Measurements from ENCODE around the gene ADCY3.

Gene ADCY3

GRCh38 chr2:24797644-24798043 is 122.4 kb downstream of the ADCY3 start:
- Histone ChIP-seq H3K27me3 (no peaks in the 10 kb centered on the region), H3K4me1 (no peaks in the 10 kb centered on the region), H3K36me3 (peaks cover 54% of the 10 kb centered on the region), H3K9me3 (no peaks in the 10 kb centered on the region; the same call in 1 of the 2 replicates), H3K4me3 (ENCODE audit: low read depth, low read length) (no peak overlapping the region)
- no peak for DNase-seq
- TF ChIP-seq CTCF (IDR thresholded peaks at IDR 0.05; ENCODE audit: low read depth, low read length), result no peak

GRCh38 chr2:24793761-24794435 is 126.1 kb downstream of the ADCY3 start:
- no peaks in the 10 kb centered on the region for H3K27me3 ChIP-seq
- peak overlapping the region; percentile 83 for H3K4me3 ChIP-seq (ENCODE audit: low read depth, low read length)
- no peak for TF ChIP-seq CTCF (IDR thresholded peaks at IDR 0.05; ENCODE audit: low read depth, low read length)
- no peaks in the 10 kb centered on the region for H3K9me3 ChIP-seq
- peak; percentile 65 for DNase-seq
- H3K4me1 ChIP-seq, result no peaks in the 10 kb centered on the region
- peaks cover 33% of the 10 kb centered on the region for H3K36me3 ChIP-seq

- no peaks in the 10 kb centered on the region for H3K4me1 ChIP-seq
- DNase-seq, result peak; percentile 98
- peak within 1 kb of the TSS; percentile 83 for H3K4me3 ChIP-seq (ENCODE audit: low read depth, low read length)
- H3K36me3 ChIP-seq, result peaks cover 30% of the 10 kb centered on the region
- H3K27me3 ChIP-seq, result no peaks in the 10 kb centered on the region
- TF ChIP-seq CTCF (IDR thresholded peaks at IDR 0.05; ENCODE audit: low read depth, low read length), result peak; percentile 64
- no peaks in the 10 kb centered on the region for H3K9me3 ChIP-seq
Observed at GRCh38 chr2:24792874-24793760, 126.9 kb downstream of the ADCY3 start, which contains the start of the genes CENPO and PTRHD1. TSS of gene CENPO (plus strand) at chr2:24793425. CDS start at chr2:24793920, 495 bp downstream. TSS of gene PTRHD1 (minus strand) at chr2:24793391. CDS start at chr2:24793377, 14 bp downstream.

- H3K4me3 ChIP-seq (ENCODE audit: low read depth, low read length), result peak overlapping the region; percentile 83
- no peaks in the 10 kb centered on the region for H3K4me1 ChIP-seq
- no peaks in the 10 kb centered on the region for H3K27me3 ChIP-seq
- peaks cover 24% of the 10 kb centered on the region for H3K36me3 ChIP-seq
- DNase-seq, result no peak
- TF ChIP-seq CTCF (IDR thresholded peaks at IDR 0.05; ENCODE audit: low read depth, low read length), result no peak
- H3K9me3 ChIP-seq, result no peaks in the 10 kb centered on the region
Observed at GRCh38 chr2:24792542-24792873, 127.5 kb downstream of the ADCY3 start.

GRCh38 chr2:24791452-24791851 is 128.6 kb downstream of the ADCY3 start:
- Histone ChIP-seq H3K4me1 (no peaks in the 10 kb centered on the region), H3K27me3 (no peaks in the 10 kb centered on the region), H3K36me3 (peaks cover 14% of the 10 kb centered on the region), H3K4me3 (ENCODE audit: low read depth, low read length) (no peak overlapping the region), H3K9me3 (no peaks in the 10 kb centered on the region)
- TF ChIP-seq CTCF (IDR thresholded peaks at IDR 0.05; ENCODE audit: low read depth, low read length), result no peak
- DNase-seq, result no peak

Data from BE2C (cell line).